ENCODE results near the gene SLC17A5.
"Not testable (repeated sequence)": the region's sequence is repeated elsewhere in the genome, so short reads cannot be mapped to it uniquely, and the experiment has no call there.

SLC17A5 gene

GRCh38 chr6:73665686-73666319 is 12.0 kb upstream of the SLC17A5 start:
- no peak for DNase-seq

GRCh38 chr6:73664701-73665100 is 10.9 kb upstream of the SLC17A5 start:
- DNase-seq = no peak

- no peak for DNase-seq
Measured at GRCh38 chr6:73657201-73657600, 3.4 kb upstream of the SLC17A5 start.

GRCh38 chr6:73656531-73657145 is 2.8 kb upstream of the SLC17A5 start:
- no peak for DNase-seq

- no peak for DNase-seq
Measured at GRCh38 chr6:73655341-73655917, 1.6 kb upstream of the SLC17A5 start.

GRCh38 chr6:73652637-73653570 is 888 bp downstream of the SLC17A5 start:
- peak; percentile 32 for DNase-seq

GRCh38 chr6:73649783-73650182 is 4.0 kb downstream of the SLC17A5 start:
- DNase-seq = no peak

- DNase-seq = no peak
Measured at GRCh38 chr6:73648166-73648565, 5.6 kb downstream of the SLC17A5 start.

GRCh38 chr6:73644941-73645591 is 8.7 kb downstream of the SLC17A5 start:
- no peak for DNase-seq

- no peak for DNase-seq
Measured at GRCh38 chr6:73644030-73644429, 9.8 kb downstream of the SLC17A5 start.

GRCh38 chr6:73642530-73642929 is 11.3 kb downstream of the SLC17A5 start:
- no peak for DNase-seq

GRCh38 chr6:73640179-73640750 is 13.5 kb downstream of the SLC17A5 start:
- DNase-seq = no peak

- DNase-seq = no peak
Measured at GRCh38 chr6:73639040-73639439, 14.8 kb downstream of the SLC17A5 start.

GRCh38 chr6:73637404-73637803 is 16.4 kb downstream of the SLC17A5 start:
- no peak for DNase-seq

- DNase-seq = no peak
Measured at GRCh38 chr6:73636048-73636447, 17.7 kb downstream of the SLC17A5 start.

- DNase-seq = no peak
Measured at GRCh38 chr6:73632346-73632745, 21.4 kb downstream of the SLC17A5 start.

- no peak for DNase-seq
Measured at GRCh38 chr6:73631849-73632248, 21.9 kb downstream of the SLC17A5 start.

- no peak for DNase-seq
Measured at GRCh38 chr6:73630401-73630800, 23.4 kb downstream of the SLC17A5 start.

- no peak for DNase-seq
Measured at GRCh38 chr6:73624896-73625295, 28.9 kb downstream of the SLC17A5 start.

GRCh38 chr6:73623480-73623879 is 30.3 kb downstream of the SLC17A5 start:
- not testable (repeated sequence) for DNase-seq

- not testable (repeated sequence) for DNase-seq
Measured at GRCh38 chr6:73618082-73618481, 35.7 kb downstream of the SLC17A5 start.

- no peak for DNase-seq
Measured at GRCh38 chr6:73614802-73615201, 39.0 kb downstream of the SLC17A5 start.
